Right ventricle myocardium superior (tissue), 1 donor: ENCODE measurements around the gene TCF3. TPM values are rescaled to one million over a fixed set of nuclear protein-coding genes. Genes with fewer than 3 reads are reported as not detected.

Experiments
- ATAC-seq: fragments of 200-7000 bp; cut with Tn5 transposase; one replicate; pipeline ENCODE4 v1.9.1; 2020; ENCODE audit warnings: mild to moderate bottlenecking; ENCODE audit not compliant: poor library complexity
- DNase-seq: peaks from one replicate; pipeline ENCODE4 v3.0.0-alpha.2; 2020
- intact Hi-C: fragments of 100-400 bp; cut with DNase I; formaldehyde crosslinking; loops from one replicate; pipeline ENCODE4 v1.11.2; 2022
- total RNA-seq: library from RNA; stranded (reverse); fragmentation: NEBNext Ultra II Directional; extraction: Animal tissue kit (Norgen Biotek cat#: 25700); gene quantifications from one replicate; pipeline ENCODE4 v1.2.1, GENCODE V29; 2021
- donor health status: DM: no; HTN: yes; CAD: no; lungs with severe emphysema.

TCF3 gene
- total RNA-seq, 1 donor from 2014 or later: 20.0 TPM

- DNase-seq (no peak), ATAC-seq (no peak)
- intact Hi-C loops: no loop called here
Observed at GRCh38 chr19:1656988-1657536, 4.6 kb upstream of the TCF3 start.

GRCh38 chr19:1655987-1656608 is 3.7 kb upstream of the TCF3 start:
- no peak for ATAC-seq
- intact Hi-C loops: no loop called here
- DNase-seq: no peak

- ATAC-seq (no peak), DNase-seq (no peak)
- intact Hi-C loops: no loop called here
Observed at GRCh38 chr19:1655131-1655981, 2.9 kb upstream of the TCF3 start.

- no peak for DNase-seq
- intact Hi-C loops: no loop called here
Observed at GRCh38 chr19:1654178-1654792, 1.9 kb upstream of the TCF3 start.

GRCh38 chr19:1653300-1653628 is 849 bp upstream of the TCF3 start:
- intact Hi-C loops: loop anchor here (2.0 kb wide), 1 partner anchor 48 kb away; the partner anchor contains the start of gene UQCR11
- peak; percentile 6 for ATAC-seq
- no peak for DNase-seq

More at GRCh38 chr19:1654178-1654792, 1.9 kb upstream of the TCF3 start:
- no peak for ATAC-seq

GRCh38 chr19:1651568-1652291 is 685 bp downstream of the TCF3 start:
- DNase-seq: peak; percentile 65
- peak; percentile 13 for ATAC-seq
- intact Hi-C loops: loop anchor here (2.0 kb wide), 1 partner anchor 47 kb away; the partner anchor contains the start of gene UQCR11

- no peak for DNase-seq
- ATAC-seq: no peak
- intact Hi-C loops: no loop called here
Observed at GRCh38 chr19:1650650-1651567, 1.5 kb downstream of the TCF3 start.

GRCh38 chr19:1649706-1650649 is 2.4 kb downstream of the TCF3 start:
- intact Hi-C loops: no loop called here
- ATAC-seq (no peak), DNase-seq (no peak)

- DNase-seq (no peak), ATAC-seq (no peak)
- intact Hi-C loops: no loop called here
Observed at GRCh38 chr19:1648920-1649541, 3.4 kb downstream of the TCF3 start.

- DNase-seq: no peak
- ATAC-seq: no peak
- intact Hi-C loops: no loop called here
Observed at GRCh38 chr19:1648459-1648849, 4.0 kb downstream of the TCF3 start.

- ATAC-seq (no peak), DNase-seq (no peak)
- intact Hi-C loops: no loop called here
Observed at GRCh38 chr19:1647501-1648458, 4.6 kb downstream of the TCF3 start.

- intact Hi-C loops: no loop called here
- ATAC-seq (no peak), DNase-seq (no peak)
Observed at GRCh38 chr19:1646659-1647453, 5.6 kb downstream of the TCF3 start.

GRCh38 chr19:1646149-1646548 is 6.3 kb downstream of the TCF3 start:
- DNase-seq (no peak), ATAC-seq (no peak)
- intact Hi-C loops: no loop called here

- ATAC-seq (no peak), DNase-seq (no peak)
- intact Hi-C loops: no loop called here
Observed at GRCh38 chr19:1645299-1645698, 7.1 kb downstream of the TCF3 start.

- ATAC-seq: no peak
- no peak for DNase-seq
- intact Hi-C loops: no loop called here
Observed at GRCh38 chr19:1644070-1644469, 8.3 kb downstream of the TCF3 start.
